WTC11 (cell line): ENCODE data around the gene TSBP1. TPM values are rescaled to one million over a fixed set of nuclear protein-coding genes. Genes with fewer than 3 reads are reported as not detected.
"Not testable (repeated sequence)": the region's sequence is repeated elsewhere in the genome, so short reads cannot be mapped to it uniquely, and the experiment has no call there.

Source experiments
- ATAC-seq: fragments of 200-7000 bp; cut with Tn5 transposase; 2 replicates; pipeline ENCODE4 v1.10.0; 2021; ENCODE audit warnings: mild to moderate bottlenecking, moderate library complexity
- CTCF ChIA-PET: fragments of 300-600 bp; sonication (Branson Sonifier 250); formaldehyde crosslinking; loops from one replicate; lab custom pipeline; 2021; ENCODE audit warnings: antibody characterized with exemption; lab: Charles Lee
- POLR2A ChIA-PET: fragments of 350-600 bp; sonication (Branson Sonifier 250); formaldehyde crosslinking; loops from one replicate; lab custom pipeline; 2021; ENCODE audit warnings: antibody characterized with exemption; lab: Charles Lee
- DNase-seq: peaks from one replicate; pipeline ENCODE4 v3.0.0; 2021; ENCODE audit warnings: low spot score
- H3K27ac Mint-ChIP-seq: 2 replicates; pipeline ENCODE4 v1.8.0; 2021; ENCODE audit warnings: mixed read lengths
- H3K27me3 Mint-ChIP-seq: 2 replicates; pipeline ENCODE4 v1.8.0; 2021; ENCODE audit warnings: low read depth, mild to moderate bottlenecking, moderate library complexity, mixed read lengths
- H3K36me3 Mint-ChIP-seq: 2 replicates; pipeline ENCODE4 v1.8.0; 2021; ENCODE audit warnings: mixed read lengths
- H3K4me1 Mint-ChIP-seq: 2 replicates; pipeline ENCODE4 v1.8.0; 2022; ENCODE audit warnings: mixed read lengths
- H3K4me3 Mint-ChIP-seq: 2 replicates; pipeline ENCODE4 v1.8.0; 2021; ENCODE audit warnings: mild to moderate bottlenecking, moderate library complexity, mixed read lengths
- H3K9me3 Mint-ChIP-seq: 2 replicates; pipeline ENCODE4 v1.8.0; 2021; ENCODE audit warnings: mixed read lengths
- CREM ChIP-seq: sonication (generic); formaldehyde crosslinking; IDR thresholded peaks from 2 replicates; pipeline ENCODE4 v1.8.1; 2022; ENCODE audit warnings: mild to moderate bottlenecking, missing genetic modification reagents, moderate library complexity
- ERG ChIP-seq: fragments of 250-450 bp; sonication (Bioruptor Pico); IDR thresholded peaks from 2 replicates; pipeline ENCODE4 v1.8.0; 2021; ENCODE audit warnings: mild to moderate bottlenecking
- IRF2 ChIP-seq: sonication (generic); formaldehyde crosslinking; IDR thresholded peaks from 2 replicates; pipeline ENCODE4 v1.8.0; 2022; ENCODE audit warnings: low read depth, missing genetic modification reagents, borderline replicate concordance
- JAZF1 ChIP-seq: fragments of 250-450 bp; sonication (Bioruptor Pico); IDR thresholded peaks from 2 replicates; pipeline ENCODE4 v1.9.0; 2021; ENCODE audit warnings: moderate library complexity, mild to moderate bottlenecking, inconsistent platforms
- MYBL2 ChIP-seq: sonication (generic); formaldehyde crosslinking; IDR thresholded peaks from 2 replicates; pipeline ENCODE4 v1.8.1; 2023; ENCODE audit warnings: mild to moderate bottlenecking, moderate library complexity, missing genetic modification reagents
- NFE2L1 ChIP-seq: sonication (generic); formaldehyde crosslinking; IDR thresholded peaks from 2 replicates; pipeline ENCODE4 v1.8.1; 2023; ENCODE audit warnings: missing genetic modification reagents
- SMAD3 ChIP-seq: sonication (generic); formaldehyde crosslinking; IDR thresholded peaks from 2 replicates; pipeline ENCODE4 v1.8.0; 2022; ENCODE audit warnings: missing genetic modification reagents, mild to moderate bottlenecking, borderline replicate concordance
- SMAD4 ChIP-seq: sonication (generic); formaldehyde crosslinking; IDR thresholded peaks from 2 replicates; pipeline ENCODE4 v1.8.0; 2022; ENCODE audit warnings: mild to moderate bottlenecking, missing genetic modification reagents
- SOX15 ChIP-seq: fragments of 250-450 bp; sonication (Bioruptor Pico); IDR thresholded peaks from 2 replicates; pipeline ENCODE4 v1.9.0; 2021; ENCODE audit warnings: mild to moderate bottlenecking
- STAT6 ChIP-seq: sonication (generic); formaldehyde crosslinking; conservative IDR thresholded peaks from 2 replicates; pipeline ENCODE4 v1.8.1; 2023; ENCODE audit warnings: mild to moderate bottlenecking, low read depth, missing genetic modification reagents, moderate library complexity
- TCF7 ChIP-seq: sonication (generic); formaldehyde crosslinking; IDR thresholded peaks from 2 replicates; pipeline ENCODE4 v1.8.0; 2022; ENCODE audit warnings: mild to moderate bottlenecking, low read depth, missing genetic modification reagents, moderate library complexity
- USF1 ChIP-seq: sonication (generic); formaldehyde crosslinking; IDR thresholded peaks from 2 replicates; pipeline ENCODE4 v1.8.0; 2022; ENCODE audit warnings: mild to moderate bottlenecking, missing genetic modification reagents
- ZNF219 ChIP-seq: sonication (generic); formaldehyde crosslinking; IDR thresholded peaks from 2 replicates; pipeline ENCODE4 v1.8.0; 2023; ENCODE audit warnings: missing genetic modification reagents, mild to moderate bottlenecking, borderline replicate concordance
- ZNF423 ChIP-seq: fragments of 250-450 bp; sonication (Bioruptor Pico); IDR thresholded peaks from 2 replicates; pipeline ENCODE4 v2.1.2; 2022; ENCODE audit warnings: mild to moderate bottlenecking, moderate library complexity
- ZNF671 ChIP-seq: fragments of 250-450 bp; sonication (Bioruptor Pico); IDR thresholded peaks from 2 replicates; pipeline ENCODE4 v1.8.0; 2021; ENCODE audit warnings: mild to moderate bottlenecking
- total RNA-seq: library from RNA; stranded (reverse); gene quantifications from 3 replicates; pipeline ENCODE4 v1.2.3, GENCODE V29; 2021
- TF ChIP-seq, protein P1 (sequence below): sonication (generic); formaldehyde crosslinking; IDR thresholded peaks from 2 replicates; pipeline ENCODE4 v1.8.0; 2022; ENCODE audit warnings: mild to moderate bottlenecking, missing genetic modification reagents
- TF ChIP-seq, protein P2 (sequence below): fragments of 250-450 bp; sonication (Bioruptor Pico); IDR thresholded peaks from 2 replicates; pipeline ENCODE4 v1.9.0; 2021; ENCODE audit warnings: moderate library complexity, mild to moderate bottlenecking, inconsistent platforms, borderline replicate concordance
- TF ChIP-seq, protein P3 (sequence below): sonication (generic); formaldehyde crosslinking; IDR thresholded peaks from 2 replicates; pipeline ENCODE4 v1.8.0; 2022; ENCODE audit warnings: mild to moderate bottlenecking, missing genetic modification reagents

The TSBP1 gene
- total RNA-seq, 1 experiment from 2014 or later, result not detected

DNA sequence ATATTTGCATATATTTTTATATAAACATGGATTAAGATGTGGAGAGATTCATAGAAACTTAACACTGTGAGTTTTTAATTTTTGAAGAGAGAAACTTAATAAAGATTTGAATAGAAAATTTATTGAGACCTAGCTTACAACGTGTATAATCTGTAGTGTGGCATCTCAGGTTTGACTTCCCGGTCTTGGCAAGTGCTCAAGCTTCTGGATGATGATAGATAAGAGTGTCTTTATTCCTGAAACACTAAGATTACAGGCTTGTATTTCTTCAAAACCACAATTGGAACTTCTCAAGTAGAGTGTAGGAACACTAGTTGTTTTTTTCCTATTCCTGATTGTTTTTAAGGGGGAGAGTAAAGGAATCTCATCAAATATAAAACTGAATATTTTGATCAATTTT is 83.3 kb downstream of the TSBP1 start:
- peaks cover 5% of the 10 kb centered on the region for H3K27me3 Mint-ChIP-seq
- ATAC-seq, result no peak
- no peak for DNase-seq
- H3K4me1 Mint-ChIP-seq, result no peaks in the 10 kb centered on the region
- CTCF ChIA-PET, result no interaction called here
- POLR2A ChIA-PET, result no interaction called here
- H3K27ac Mint-ChIP-seq, result no peak overlapping the region
- TF ChIP-seq ERG (CRISPR knock-in tag), result no peak
- TF ChIP-seq JAZF1, result no peak
- TF ChIP-seq ZNF423, result no peak
- no peak for TF ChIP-seq STAT6
- no peak for TF ChIP-seq SOX15 (CRISPR knock-in tag)
- TF ChIP-seq, protein P1, sequence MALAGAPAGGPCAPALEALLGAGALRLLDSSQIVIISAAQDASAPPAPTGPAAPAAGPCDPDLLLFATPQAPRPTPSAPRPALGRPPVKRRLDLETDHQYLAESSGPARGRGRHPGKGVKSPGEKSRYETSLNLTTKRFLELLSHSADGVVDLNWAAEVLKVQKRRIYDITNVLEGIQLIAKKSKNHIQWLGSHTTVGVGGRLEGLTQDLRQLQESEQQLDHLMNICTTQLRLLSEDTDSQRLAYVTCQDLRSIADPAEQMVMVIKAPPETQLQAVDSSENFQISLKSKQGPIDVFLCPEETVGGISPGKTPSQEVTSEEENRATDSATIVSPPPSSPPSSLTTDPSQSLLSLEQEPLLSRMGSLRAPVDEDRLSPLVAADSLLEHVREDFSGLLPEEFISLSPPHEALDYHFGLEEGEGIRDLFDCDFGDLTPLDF (CRISPR knock-in tag), result no peak
- no peak for TF ChIP-seq CREM
- no peak for TF ChIP-seq ZNF671 (CRISPR knock-in tag)
- no peak for TF ChIP-seq SMAD3 (CRISPR knock-in tag)
- TF ChIP-seq, protein P2, sequence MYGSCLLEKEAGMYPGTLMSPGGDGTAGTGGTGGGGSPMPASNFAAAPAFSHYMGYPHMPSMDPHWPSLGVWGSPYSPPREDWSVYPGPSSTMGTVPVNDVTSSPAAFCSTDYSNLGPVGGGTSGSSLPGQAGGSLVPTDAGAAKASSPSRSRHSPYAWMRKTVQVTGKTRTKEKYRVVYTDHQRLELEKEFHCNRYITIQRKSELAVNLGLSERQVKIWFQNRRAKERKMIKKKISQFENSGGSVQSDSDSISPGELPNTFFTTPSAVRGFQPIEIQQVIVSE (CRISPR knock-in tag), result no peak
- no peak for TF ChIP-seq SMAD4 (CRISPR knock-in tag)
- TF ChIP-seq MYBL2 (CRISPR knock-in tag), result no peak
- no peak for TF ChIP-seq USF1 (CRISPR knock-in tag)
- TF ChIP-seq IRF2, result no peak
- no peak for TF ChIP-seq ZNF219 (CRISPR knock-in tag)
- TF ChIP-seq NFE2L1 (CRISPR knock-in tag), result no peak
- TF ChIP-seq, protein P3, sequence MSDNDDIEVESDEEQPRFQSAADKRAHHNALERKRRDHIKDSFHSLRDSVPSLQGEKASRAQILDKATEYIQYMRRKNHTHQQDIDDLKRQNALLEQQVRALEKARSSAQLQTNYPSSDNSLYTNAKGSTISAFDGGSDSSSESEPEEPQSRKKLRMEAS (CRISPR knock-in tag), result no peak
- no peak for TF ChIP-seq TCF7 (CRISPR knock-in tag)
- TF ChIP-seq, all 79 proteins: peak for 0
- no peaks in the 10 kb centered on the region for H3K36me3 Mint-ChIP-seq
- no peaks in the 10 kb centered on the region for H3K9me3 Mint-ChIP-seq
- H3K4me3 Mint-ChIP-seq, result no peak overlapping the region

GRCh38 chr6:32273801-32274577 is 97.7 kb downstream of the TSBP1 start:
- H3K27ac Mint-ChIP-seq, POLR2A ChIA-PET, CTCF ChIA-PET, H3K4me3 Mint-ChIP-seq, ATAC-seq, DNase-seq, H3K27me3 Mint-ChIP-seq: not testable (repeated sequence)
- H3K4me1 Mint-ChIP-seq, result peaks cover 12% of the 10 kb centered on the region
- peaks cover 32% of the 10 kb centered on the region for H3K36me3 Mint-ChIP-seq
- H3K9me3 Mint-ChIP-seq, result peaks cover 56% of the 10 kb centered on the region
